Epithelial cell of esophagus (primary cell): ENCODE measurements around the gene PGAP2.

Source experiments
- DNase-seq: peaks from one replicate; pipeline ENCODE4 v3.0.0; 2010; ENCODE audit warnings: low read depth
- H3K4me3 ChIP-seq: 2 replicates; pipeline ENCODE4 v1.5.1; 2011; ENCODE audit warnings: mild to moderate bottlenecking, low read length, control low read depth
- TF ChIP-seq, protein P1 (sequence below): IDR thresholded peaks from 2 replicates; pipeline ENCODE4 v1.5.1; 2011; ENCODE audit warnings: low read depth, mild to moderate bottlenecking, low read length, control low read depth, inconsistent platforms; ENCODE audit not compliant: insufficient read depth; ENCODE audit errors: missing control alignments

Gene PGAP2

DNA sequence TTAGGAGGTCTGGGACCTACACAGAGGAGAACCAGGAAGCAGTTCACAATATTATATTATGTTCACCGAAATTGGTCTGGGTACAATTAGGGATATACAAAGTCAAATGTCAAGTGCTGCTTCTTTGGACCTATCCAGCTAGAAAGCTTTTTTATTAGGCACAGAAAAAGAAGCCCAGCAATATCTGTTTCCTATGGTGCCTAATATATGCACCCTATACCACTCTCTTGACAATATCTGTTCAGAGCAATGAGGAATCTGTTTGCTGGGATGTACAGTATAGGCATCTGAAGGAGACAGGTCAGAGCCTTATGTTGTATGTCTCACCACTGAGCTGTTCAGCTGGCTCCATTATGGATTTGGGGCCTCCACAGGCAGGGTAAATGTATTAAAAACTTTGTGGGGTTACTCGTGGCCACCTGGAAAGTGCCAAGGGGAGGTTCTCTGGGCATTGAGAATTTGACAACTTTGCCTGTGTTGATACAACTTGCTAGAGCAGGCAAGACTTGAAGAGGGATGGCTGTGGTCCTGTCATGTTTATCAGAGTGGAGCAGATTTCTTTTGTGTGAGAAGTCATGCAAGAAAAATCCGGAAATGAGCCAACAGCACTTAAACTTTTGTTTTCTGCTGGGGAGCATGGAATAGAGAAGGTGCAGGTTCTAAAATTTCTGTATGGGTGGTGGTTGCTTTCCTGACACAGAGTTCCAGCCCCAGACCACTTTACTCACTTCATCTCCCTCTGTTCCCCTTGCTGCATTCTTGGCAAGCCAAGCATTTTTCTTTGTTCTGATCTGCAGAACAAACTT lies 57.2 kb downstream of the PGAP2 start:
- TF ChIP-seq, protein P1, sequence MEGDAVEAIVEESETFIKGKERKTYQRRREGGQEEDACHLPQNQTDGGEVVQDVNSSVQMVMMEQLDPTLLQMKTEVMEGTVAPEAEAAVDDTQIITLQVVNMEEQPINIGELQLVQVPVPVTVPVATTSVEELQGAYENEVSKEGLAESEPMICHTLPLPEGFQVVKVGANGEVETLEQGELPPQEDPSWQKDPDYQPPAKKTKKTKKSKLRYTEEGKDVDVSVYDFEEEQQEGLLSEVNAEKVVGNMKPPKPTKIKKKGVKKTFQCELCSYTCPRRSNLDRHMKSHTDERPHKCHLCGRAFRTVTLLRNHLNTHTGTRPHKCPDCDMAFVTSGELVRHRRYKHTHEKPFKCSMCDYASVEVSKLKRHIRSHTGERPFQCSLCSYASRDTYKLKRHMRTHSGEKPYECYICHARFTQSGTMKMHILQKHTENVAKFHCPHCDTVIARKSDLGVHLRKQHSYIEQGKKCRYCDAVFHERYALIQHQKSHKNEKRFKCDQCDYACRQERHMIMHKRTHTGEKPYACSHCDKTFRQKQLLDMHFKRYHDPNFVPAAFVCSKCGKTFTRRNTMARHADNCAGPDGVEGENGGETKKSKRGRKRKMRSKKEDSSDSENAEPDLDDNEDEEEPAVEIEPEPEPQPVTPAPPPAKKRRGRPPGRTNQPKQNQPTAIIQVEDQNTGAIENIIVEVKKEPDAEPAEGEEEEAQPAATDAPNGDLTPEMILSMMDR, result no peak
- peak; percentile 79 for DNase-seq
- H3K4me3 ChIP-seq, result no peak overlapping the region

DNA sequence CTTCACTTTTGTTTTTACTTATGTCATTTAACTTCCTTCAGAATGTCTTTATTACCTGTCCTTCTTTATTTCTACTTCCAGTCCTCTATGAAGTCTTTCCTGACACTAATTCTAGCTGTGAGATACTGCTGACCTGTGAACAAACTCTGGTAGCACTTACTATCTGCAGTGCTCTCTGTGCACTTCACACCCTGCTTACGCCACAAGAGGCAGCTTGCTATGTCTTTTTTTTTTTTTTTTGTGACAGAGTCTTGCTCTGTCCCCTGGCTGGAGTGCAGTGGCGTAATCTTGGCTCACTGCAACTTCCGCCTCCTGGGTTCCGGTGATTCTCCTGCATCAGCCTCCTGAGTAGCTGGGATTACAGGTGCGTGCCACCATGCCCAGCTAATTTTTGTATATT lies 57.8 kb downstream of the PGAP2 start:
- no peak overlapping the region for H3K4me3 ChIP-seq
- DNase-seq, result no peak
- TF ChIP-seq, protein P1, result no peak

DNA sequence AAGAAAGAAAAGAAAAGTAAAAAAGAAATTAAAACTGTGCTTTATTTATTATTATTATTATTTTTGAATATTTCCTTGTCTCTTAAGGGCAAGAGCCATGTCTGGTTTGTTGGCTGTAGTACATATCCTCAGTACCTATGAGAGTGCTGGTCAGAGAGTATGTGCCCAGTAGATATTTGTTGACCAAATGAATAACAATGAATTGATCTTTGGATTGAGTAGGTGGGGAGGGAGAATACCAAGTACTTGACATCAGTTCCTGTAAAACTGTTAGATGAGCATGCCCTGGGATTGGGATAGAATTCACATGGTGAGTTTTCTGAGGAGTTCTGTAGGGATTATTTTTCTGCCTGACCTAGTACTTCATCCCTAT lies 58.5 kb downstream of the PGAP2 start:
- H3K4me3 ChIP-seq, result no peak overlapping the region
- TF ChIP-seq, protein P1, result no peak
- no peak for DNase-seq

DNA sequence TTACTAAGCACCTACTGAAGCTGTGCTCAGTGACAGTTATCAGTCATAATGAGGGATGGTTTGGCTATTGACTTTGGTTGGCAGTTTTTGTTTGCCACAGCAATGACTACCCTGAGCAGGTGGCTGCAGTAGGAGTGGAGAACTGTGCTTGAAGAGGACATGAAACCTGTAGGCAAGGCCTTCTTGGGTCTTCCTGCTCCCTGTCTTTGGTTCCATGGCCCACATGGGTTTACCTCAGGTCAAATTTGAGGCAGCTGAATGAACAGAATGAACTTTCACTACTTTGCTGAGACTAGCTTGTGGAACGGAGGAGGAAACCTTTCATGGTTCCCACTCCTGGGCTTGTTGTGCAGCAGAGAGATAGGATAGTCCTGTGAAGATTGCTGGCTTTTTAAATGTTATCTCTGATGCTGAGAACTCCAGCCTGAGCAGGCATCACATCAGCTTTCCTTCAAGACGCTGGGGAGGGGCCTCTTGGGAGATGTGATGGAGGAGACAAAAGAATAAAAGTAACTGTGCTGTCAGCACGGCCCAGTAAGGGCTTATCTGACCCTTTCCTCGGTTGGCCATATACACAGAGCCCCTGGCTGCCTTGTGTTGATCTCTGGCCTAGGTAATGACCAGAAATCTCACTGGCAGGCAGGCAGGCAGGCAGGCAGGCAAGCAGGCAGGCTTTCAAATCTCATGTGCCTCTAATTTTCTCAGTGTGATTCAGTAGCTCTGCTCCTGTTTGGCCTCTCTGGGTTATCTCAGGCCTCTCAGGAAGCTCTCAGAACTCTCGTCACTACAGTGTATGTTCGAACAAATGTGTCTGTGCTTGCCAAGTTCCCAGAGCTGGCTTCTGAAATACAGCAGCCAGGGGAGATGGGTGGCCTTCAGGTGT lies 59.1 kb downstream of the PGAP2 start:
- TF ChIP-seq, protein P1, result no peak
- DNase-seq, result peak; percentile 54
- no peak overlapping the region for H3K4me3 ChIP-seq

DNA sequence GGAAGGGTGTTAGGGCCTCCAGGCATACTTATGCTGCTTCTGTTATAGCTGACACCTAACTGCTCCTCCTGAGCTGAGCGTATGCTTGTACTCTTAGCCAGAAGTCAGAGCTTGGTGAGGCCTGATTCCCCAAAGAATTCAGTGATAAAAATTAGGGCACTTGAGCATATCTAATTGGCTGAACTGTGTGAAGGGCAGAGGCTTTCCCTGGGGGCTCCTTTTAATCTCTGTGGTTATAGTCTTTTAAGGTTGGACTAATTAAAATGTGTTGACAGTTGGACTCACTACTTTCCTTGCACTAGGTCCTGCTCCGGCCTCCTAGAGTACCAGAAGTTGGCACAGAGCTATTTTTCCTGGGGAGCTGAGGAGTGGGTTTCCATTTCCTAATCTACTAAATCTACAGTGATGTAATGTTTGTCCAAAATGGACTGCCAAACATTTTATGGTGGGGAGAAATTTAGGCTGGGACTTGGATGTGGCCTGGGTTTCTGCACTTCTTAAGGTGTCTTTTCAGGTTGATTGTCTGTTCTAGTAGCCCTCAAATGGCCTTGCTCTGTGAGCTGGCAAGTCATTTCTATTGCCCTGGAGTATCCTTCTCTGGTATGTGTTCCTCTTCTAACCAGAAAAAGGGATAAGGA lies 65.5 kb downstream of the PGAP2 start:
- no peak for DNase-seq
- H3K4me3 ChIP-seq, result no peak overlapping the region
- TF ChIP-seq, protein P1, result no peak
